Muscle layer of duodenum (tissue), 2 donors: Measurements from ENCODE around the gene MESD.
"Not testable (repeated sequence)": the region's sequence is repeated elsewhere in the genome, so short reads cannot be mapped to it uniquely, and the experiment has no call there.

Source experiments
- H3K27ac ChIP-seq: one replicate; pipeline ENCODE4 v1.7.0; 2013; ENCODE audit warnings: mild to moderate bottlenecking, low read length
- H3K27me3 ChIP-seq: one replicate; pipeline ENCODE4 v1.7.0; 2013; ENCODE audit warnings: low read depth, mild to moderate bottlenecking, control low read depth, low read length
- H3K36me3 ChIP-seq, 2 donors: one replicate each; pipeline ENCODE4 v1.7.0; 2013; ENCODE audit warnings: low read length in 2 of 2, control low read depth in 1 of 2, mild to moderate bottlenecking in 1 of 2; ENCODE audit not compliant: insufficient read depth in 2 of 2, control insufficient read depth in 1 of 2
- H3K4me1 ChIP-seq, 2 donors: one replicate each; pipeline ENCODE4 v1.7.0; 2013; ENCODE audit warnings: low read length in 2 of 2, mild to moderate bottlenecking in 2 of 2, control low read depth in 1 of 2, moderate library complexity in 1 of 2; ENCODE audit not compliant: insufficient read depth in 2 of 2, control insufficient read depth in 1 of 2
- H3K4me3 ChIP-seq, 2 donors: one replicate each; pipeline ENCODE4 v1.7.0; 2013; ENCODE audit warnings: low read length in 2 of 2, low read depth in 1 of 2, mild to moderate bottlenecking in 1 of 2
- H3K9me3 ChIP-seq, 2 donors: one replicate each; pipeline ENCODE4 v1.7.0; 2013; ENCODE audit warnings: low read length in 2 of 2, control low read depth in 1 of 2, mild to moderate bottlenecking in 1 of 2; ENCODE audit not compliant: control insufficient read depth in 1 of 2
- donor health status: healthy.

MESD gene

GRCh38 chr15:80970658-80971057, 19.0 kb downstream of the MESD start:
- no peaks in the 10 kb centered on the region for H3K9me3 ChIP-seq
- H3K4me1 ChIP-seq: peaks cover 0 to 21% of the 10 kb centered on the region in 2 donors
- H3K27me3 ChIP-seq: no peaks in the 10 kb centered on the region
- H3K27ac ChIP-seq: no peak overlapping the region
- H3K4me3 ChIP-seq: no peak overlapping the region
- H3K36me3 ChIP-seq: peaks cover 0 to 12% of the 10 kb centered on the region in 2 donors

- peaks cover 0 to 21% of the 10 kb centered on the region in 2 donors for H3K4me1 ChIP-seq
- no peaks in the 10 kb centered on the region for H3K9me3 ChIP-seq
- no peak overlapping the region for H3K4me3 ChIP-seq
- H3K27me3 ChIP-seq: no peaks in the 10 kb centered on the region
- no peak overlapping the region for H3K27ac ChIP-seq
- H3K36me3 ChIP-seq: peaks cover 0 to 12% of the 10 kb centered on the region in 2 donors
These were observed 19.5 kb downstream of the MESD start for GRCh38 chr15:80970018-80970657.

- Histone ChIP-seq H3K36me3 (peaks cover 0 to 12% of the 10 kb centered on the region in 2 donors), H3K27ac (no peak overlapping the region), H3K4me1 (peaks cover 0 to 21% of the 10 kb centered on the region in 2 donors), H3K27me3 (no peaks in the 10 kb centered on the region), H3K4me3 (no peak overlapping the region), H3K9me3 (no peaks in the 10 kb centered on the region)
These were observed 20.3 kb downstream of the MESD start for GRCh38 chr15:80969316-80969715.

- Histone ChIP-seq H3K4me3 (no peak overlapping the region), H3K4me1 (peaks cover 0 to 16% of the 10 kb centered on the region in 2 donors), H3K36me3 (peaks cover 0 to 7% of the 10 kb centered on the region in 2 donors), H3K9me3 (no peaks in the 10 kb centered on the region), H3K27me3 (no peaks in the 10 kb centered on the region), H3K27ac (no peak overlapping the region)
These were observed 21.6 kb downstream of the MESD start for GRCh38 chr15:80967991-80968510.

GRCh38 chr15:80967451-80967850, 22.2 kb downstream of the MESD start:
- peaks cover 0 to 7% of the 10 kb centered on the region in 2 donors for H3K36me3 ChIP-seq
- H3K27ac ChIP-seq: no peak overlapping the region
- peaks cover 0 to 16% of the 10 kb centered on the region in 2 donors for H3K4me1 ChIP-seq
- no peaks in the 10 kb centered on the region for H3K9me3 ChIP-seq
- H3K4me3 ChIP-seq: no peak overlapping the region
- H3K27me3 ChIP-seq: no peaks in the 10 kb centered on the region

GRCh38 chr15:80966431-80967197, 23.0 kb downstream of the MESD start:
- no peaks in the 10 kb centered on the region for H3K27me3 ChIP-seq
- H3K4me1 ChIP-seq: peaks cover 0 to 16% of the 10 kb centered on the region in 2 donors
- no peak overlapping the region for H3K27ac ChIP-seq
- no peaks in the 10 kb centered on the region for H3K9me3 ChIP-seq
- H3K36me3 ChIP-seq: no peaks in the 10 kb centered on the region
- H3K4me3 ChIP-seq: no peak overlapping the region

GRCh38 chr15:80965454-80965853, 24.2 kb downstream of the MESD start:
- H3K27me3 ChIP-seq, H3K27ac ChIP-seq, H3K4me3 ChIP-seq, H3K9me3 ChIP-seq, H3K36me3 ChIP-seq: not testable (repeated sequence)
- H3K4me1 ChIP-seq: peaks cover 0 to 16% of the 10 kb centered on the region in 2 donors

- Histone ChIP-seq H3K36me3 (peaks cover 0 to 5% of the 10 kb centered on the region in 2 donors), H3K27ac (no peak overlapping the region), H3K27me3 (no peaks in the 10 kb centered on the region), H3K4me3 (no peak overlapping the region), H3K4me1 (no peaks in the 10 kb centered on the region), H3K9me3 (no peaks in the 10 kb centered on the region)
These were observed 30.7 kb downstream of the MESD start for GRCh38 chr15:80958818-80959495.

GRCh38 chr15:80957976-80958375, 31.6 kb downstream of the MESD start:
- H3K9me3 ChIP-seq: no peaks in the 10 kb centered on the region

GRCh38 chr15:80957556-80957955, 32.1 kb downstream of the MESD start:
- Histone ChIP-seq H3K36me3 (peaks cover 0 to 8% of the 10 kb centered on the region in 2 donors), H3K27ac (no peak overlapping the region), H3K4me1 (no peaks in the 10 kb centered on the region), H3K9me3 (no peaks in the 10 kb centered on the region), H3K4me3 (no peak overlapping the region), H3K27me3 (no peaks in the 10 kb centered on the region)

More at GRCh38 chr15:80957976-80958375, 31.6 kb downstream of the MESD start:
- Histone ChIP-seq H3K27me3 (no peaks in the 10 kb centered on the region), H3K36me3 (peaks cover 0 to 8% of the 10 kb centered on the region in 2 donors), H3K4me1 (no peaks in the 10 kb centered on the region), H3K4me3 (no peak overlapping the region), H3K27ac (no peak overlapping the region)
